Fibroblast of the aortic adventitia (primary cell): Measurements from ENCODE around the gene TEX261. TPM values are rescaled to one million over a fixed set of nuclear protein-coding genes. Genes with fewer than 3 reads are reported as not detected.

ENCODE experiments used
- DNase-seq: peaks from one replicate; pipeline ENCODE4 v3.0.0-alpha.2; 2010; ENCODE audit warnings: low read depth
- H3K4me3 ChIP-seq: 2 replicates; pipeline ENCODE4 v1.5.1; 2011; ENCODE audit warnings: low read depth, mild to moderate bottlenecking, control low read depth, low read length, moderate library complexity
- CTCF ChIP-seq: IDR thresholded peaks from 2 replicates; pipeline ENCODE4 v1.5.1; 2011; ENCODE audit warnings: mild to moderate bottlenecking, low read length, control low read depth, inconsistent platforms; ENCODE audit not compliant: insufficient read depth
- total RNA-seq: library from RNA; depleted of rRNA; stranded (reverse); fragments of >200 nt; gene quantifications from 2 replicates; pipeline ENCODE4 v1.2.3, GENCODE V29; 2012; ENCODE audit warnings: low replicate concordance

TEX261 gene
- total RNA-seq, 1 donor = 44.2 TPM

DNA sequence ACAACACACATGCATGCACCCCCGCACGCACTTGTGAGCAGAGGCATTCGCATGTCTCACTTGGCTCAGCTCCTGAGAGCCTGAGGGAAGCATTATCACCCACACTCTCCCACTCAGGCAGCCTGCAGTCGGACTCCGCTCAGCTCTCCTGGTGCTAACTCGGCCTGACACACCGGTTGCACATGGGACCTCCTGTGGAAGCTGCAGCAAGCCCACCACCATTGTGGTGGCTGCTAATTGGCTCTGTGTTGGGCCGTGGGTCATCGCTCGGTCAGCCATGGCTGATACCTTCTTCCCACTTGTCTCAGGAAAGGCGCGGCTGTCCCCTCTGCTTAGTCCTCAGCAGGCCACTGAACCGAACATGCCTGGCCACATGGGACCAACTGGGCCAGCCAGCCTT lies 13.7 kb upstream of the TEX261 start:
- no peak for TF ChIP-seq CTCF
- no peak for DNase-seq
- H3K4me3 ChIP-seq = no peak overlapping the region

GRCh38 chr2:71006955-71007799 lies 12.5 kb upstream of the TEX261 start:
- no peak for TF ChIP-seq CTCF
- no peak overlapping the region for H3K4me3 ChIP-seq
- DNase-seq = no peak

DNA sequence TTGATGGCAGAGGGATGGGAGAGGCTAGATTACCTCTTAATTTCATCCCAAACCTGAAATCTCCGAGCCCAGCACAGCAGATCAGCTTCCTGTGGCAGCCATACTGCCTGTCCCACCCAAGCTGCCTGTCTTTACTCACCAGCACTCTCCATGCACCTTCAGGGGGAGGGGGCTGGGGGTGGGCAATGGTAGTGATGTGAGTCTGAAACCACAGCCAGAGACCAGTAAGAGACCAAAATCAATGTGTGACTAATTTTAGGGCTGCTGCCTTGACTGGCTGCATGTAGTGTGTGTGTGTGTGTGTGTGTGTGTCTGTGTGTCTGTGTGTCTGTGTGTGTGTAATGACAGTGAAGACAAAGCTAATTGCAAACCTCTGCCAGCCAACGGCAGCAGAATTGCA lies 11.7 kb upstream of the TEX261 start:
- TF ChIP-seq CTCF = no peak
- no peak overlapping the region for H3K4me3 ChIP-seq
- DNase-seq = no peak

DNA sequence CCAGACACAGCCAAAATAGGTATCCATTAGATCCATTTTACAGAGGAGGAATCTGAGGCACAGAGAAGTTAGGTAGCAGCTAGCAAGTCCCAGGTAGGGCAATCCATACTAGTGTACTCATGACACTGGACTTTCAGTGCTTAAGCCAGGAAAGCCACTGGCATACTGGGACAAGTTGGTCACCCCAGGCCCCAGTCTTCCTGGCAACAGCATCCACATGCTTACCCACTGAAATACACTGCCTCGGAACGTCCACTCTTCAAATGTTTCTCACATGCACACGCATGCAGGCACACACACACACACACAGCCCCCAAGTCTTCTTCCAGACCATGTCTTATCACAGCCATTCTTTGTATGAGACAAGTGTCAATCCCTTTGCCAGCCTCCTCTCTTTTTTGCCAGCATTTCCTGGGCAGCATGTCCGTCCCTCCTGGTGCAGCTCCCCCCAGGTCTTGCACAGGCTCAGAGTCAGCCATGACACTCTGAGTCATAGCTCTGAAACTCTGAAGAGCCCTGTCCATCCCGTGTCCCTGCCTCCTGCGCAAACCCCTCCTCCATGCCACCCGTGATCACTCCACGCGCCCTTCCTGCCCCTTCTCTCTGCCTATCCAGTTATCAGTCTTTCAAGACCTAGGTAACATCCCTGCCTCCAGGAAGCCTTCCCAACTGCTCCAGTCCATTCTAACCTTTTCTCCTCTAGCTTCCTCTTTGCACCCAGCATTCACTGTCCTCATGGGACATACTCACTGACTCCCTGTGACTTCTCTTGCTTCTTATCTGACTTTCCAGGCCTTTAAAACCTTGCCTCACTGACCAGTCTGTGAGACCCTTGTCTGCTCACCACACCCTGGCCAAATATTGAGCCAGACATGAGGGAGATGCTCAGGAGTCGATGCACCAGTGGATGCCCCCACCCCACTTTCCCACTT lies 10.9 kb upstream of the TEX261 start:
- no peak overlapping the region for H3K4me3 ChIP-seq
- no peak for TF ChIP-seq CTCF
- no peak for DNase-seq

- no peak overlapping the region for H3K4me3 ChIP-seq
- no peak for TF ChIP-seq CTCF
- DNase-seq = no peak
Observed at GRCh38 chr2:71004857-71005256, 10.2 kb upstream of the TEX261 start.

DNA sequence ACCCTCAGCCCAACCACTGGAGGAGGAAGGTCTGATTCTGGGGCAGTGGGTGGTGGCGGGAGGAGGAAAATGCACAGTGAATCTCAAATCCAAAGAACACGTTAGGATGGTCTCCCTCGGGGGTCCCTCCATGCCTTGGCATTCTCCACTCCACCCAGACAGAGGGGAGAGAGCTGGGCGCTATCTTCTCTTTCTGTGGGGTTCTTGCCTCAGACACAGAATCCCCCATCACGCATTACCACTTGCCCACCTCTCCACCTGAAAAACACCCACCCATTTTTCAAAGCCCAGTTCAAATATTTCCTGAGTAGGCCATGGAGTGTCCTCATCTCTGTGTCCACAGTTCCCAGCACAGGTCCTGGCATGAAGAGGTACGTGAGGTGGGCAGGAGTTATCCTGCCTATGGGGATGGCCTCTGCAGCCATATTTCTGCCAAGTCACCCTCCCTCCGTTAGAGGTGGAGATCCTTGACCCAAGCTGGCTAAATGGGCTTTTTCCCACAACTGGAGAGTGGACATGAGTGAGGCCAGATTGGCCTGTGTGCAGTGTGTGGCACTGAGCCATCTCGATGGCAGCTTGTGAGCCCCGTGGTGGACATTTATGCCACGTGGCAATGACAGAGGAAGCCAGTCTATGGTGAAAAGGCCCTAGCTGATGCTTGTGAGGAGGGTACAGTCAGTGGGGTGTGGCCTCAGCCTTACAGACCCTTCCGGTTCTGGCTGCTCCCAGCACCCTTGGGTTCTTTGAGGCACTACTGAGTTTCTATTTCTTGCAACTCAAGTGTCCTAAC lies 9.5 kb upstream of the TEX261 start:
- no peak for TF ChIP-seq CTCF

More for the DNA sequence above, 9.5 kb upstream of the TEX261 start:
- H3K4me3 ChIP-seq = no peak overlapping the region
- no peak for DNase-seq
